ENCODE results near the gene PDE11A.

The PDE11A gene

DNA sequence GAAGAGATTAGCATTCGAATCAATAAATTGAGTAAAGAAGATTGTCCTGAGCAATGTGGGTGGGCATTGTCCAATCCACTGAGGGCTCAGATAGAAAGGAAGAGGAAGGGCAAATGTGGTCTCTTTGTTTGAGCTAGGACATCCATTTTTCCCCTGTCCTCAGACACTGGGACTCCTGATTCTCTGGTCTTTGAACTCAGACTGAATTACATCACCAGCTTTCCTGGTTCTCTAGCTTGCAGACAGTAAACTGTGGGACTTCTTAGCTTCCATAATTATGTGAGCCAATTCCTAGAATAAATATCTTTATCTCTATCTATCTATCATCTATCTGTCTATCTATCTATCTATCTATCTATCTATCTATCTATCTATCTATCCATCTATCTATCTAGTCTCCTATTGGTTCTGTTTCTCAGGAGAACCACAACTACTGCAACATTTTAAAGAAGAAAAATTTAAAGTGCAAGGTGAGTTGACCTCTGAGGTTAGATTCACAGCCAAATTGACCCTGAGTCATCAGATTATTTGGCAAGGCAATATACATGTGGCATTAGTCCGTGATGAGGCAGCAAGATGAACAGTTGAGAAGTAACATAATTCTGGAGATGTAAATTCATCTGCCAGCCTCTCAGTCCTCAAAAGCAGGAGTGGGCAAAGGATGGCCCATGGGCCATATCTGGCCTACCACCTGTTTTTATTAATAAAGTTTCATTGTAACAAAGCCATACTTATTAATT is 191.4 kb downstream of the PDE11A start:
- H3K36me3 ChIP-seq (ENCODE audit: control insufficient read depth, insufficient read depth, low read length): no peaks in the 10 kb centered on the region
- no peak overlapping the region for H3K4me2 ChIP-seq (ENCODE audit: low read length)
- H3K27ac ChIP-seq: no peak overlapping the region
- TF ChIP-seq, protein P1, sequence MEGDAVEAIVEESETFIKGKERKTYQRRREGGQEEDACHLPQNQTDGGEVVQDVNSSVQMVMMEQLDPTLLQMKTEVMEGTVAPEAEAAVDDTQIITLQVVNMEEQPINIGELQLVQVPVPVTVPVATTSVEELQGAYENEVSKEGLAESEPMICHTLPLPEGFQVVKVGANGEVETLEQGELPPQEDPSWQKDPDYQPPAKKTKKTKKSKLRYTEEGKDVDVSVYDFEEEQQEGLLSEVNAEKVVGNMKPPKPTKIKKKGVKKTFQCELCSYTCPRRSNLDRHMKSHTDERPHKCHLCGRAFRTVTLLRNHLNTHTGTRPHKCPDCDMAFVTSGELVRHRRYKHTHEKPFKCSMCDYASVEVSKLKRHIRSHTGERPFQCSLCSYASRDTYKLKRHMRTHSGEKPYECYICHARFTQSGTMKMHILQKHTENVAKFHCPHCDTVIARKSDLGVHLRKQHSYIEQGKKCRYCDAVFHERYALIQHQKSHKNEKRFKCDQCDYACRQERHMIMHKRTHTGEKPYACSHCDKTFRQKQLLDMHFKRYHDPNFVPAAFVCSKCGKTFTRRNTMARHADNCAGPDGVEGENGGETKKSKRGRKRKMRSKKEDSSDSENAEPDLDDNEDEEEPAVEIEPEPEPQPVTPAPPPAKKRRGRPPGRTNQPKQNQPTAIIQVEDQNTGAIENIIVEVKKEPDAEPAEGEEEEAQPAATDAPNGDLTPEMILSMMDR (IDR thresholded peaks at IDR 0.05): no peak
- no peaks in the 10 kb centered on the region for H3K27me3 ChIP-seq (ENCODE audit: control insufficient read depth, insufficient read depth, low read length)
- H2AFZ ChIP-seq: no peak overlapping the region
- no peak overlapping the region for H3K4me3 ChIP-seq (ENCODE audit: low read depth, low read length)
- H3K9ac ChIP-seq: no peak overlapping the region
- no peaks in the 10 kb centered on the region for H3K9me3 ChIP-seq (ENCODE audit: control insufficient read depth, low read length)
- H3K79me2 ChIP-seq: peaks cover 3% of the 10 kb centered on the region
- peaks cover 29% of the 10 kb centered on the region for H3K4me1 ChIP-seq

DNA sequence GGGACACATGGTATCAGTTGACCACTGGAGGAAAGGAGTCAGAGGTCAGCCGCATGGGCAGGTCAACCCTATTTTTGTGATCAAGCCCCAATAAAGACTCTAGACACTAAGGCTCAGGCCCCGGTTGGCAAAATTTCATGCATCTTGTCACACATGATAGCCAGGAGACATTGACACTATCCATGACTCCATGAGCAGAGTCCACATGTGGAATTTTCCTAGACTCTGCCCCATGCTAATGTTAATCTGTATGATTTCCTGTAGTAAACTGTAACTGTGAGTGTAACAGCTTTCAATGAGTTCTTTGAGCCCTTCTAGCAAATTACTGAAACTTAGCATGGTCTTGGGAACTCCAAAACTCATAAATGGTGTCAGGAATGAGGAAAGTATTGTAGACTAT is 192.3 kb downstream of the PDE11A start:
- peaks cover 23% of the 10 kb centered on the region for H3K4me1 ChIP-seq
- TF ChIP-seq, protein P1 (IDR thresholded peaks at IDR 0.05): no peak
- no peak overlapping the region for H2AFZ ChIP-seq
- H3K36me3 ChIP-seq (ENCODE audit: control insufficient read depth, insufficient read depth, low read length): no peaks in the 10 kb centered on the region
- H3K4me2 ChIP-seq (ENCODE audit: low read length): no peak overlapping the region
- H3K79me2 ChIP-seq: peaks cover 3% of the 10 kb centered on the region
- no peak overlapping the region for H3K27ac ChIP-seq
- no peak overlapping the region for H3K4me3 ChIP-seq (ENCODE audit: low read depth, low read length)
- H3K9me3 ChIP-seq (ENCODE audit: control insufficient read depth, low read length): no peaks in the 10 kb centered on the region
- H3K9ac ChIP-seq: no peak overlapping the region
- H3K27me3 ChIP-seq (ENCODE audit: control insufficient read depth, insufficient read depth, low read length): no peaks in the 10 kb centered on the region

DNA sequence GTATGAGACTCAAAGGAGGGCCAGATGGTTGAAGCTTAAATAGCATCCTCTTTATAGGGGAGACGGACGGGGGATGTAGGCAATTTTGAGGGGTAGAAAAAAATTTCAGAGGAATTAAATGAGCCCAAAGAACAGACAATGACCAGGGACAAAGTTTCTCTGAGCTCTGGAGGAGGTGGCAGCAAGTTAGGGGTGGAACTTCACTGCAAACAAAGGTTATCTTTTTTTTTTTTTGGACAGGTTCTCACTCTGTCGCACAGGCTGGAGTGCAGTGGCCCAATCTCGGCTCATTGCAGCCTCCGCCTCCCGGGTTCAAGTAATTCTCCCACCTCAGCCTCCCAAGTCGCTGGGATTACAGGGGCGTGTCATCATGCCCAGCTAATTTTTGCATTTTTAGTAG is 195.6 kb downstream of the PDE11A start:
- Histone ChIP-seq H3K4me2 (ENCODE audit: low read length) (no peak overlapping the region), H3K4me1 (peaks cover 23% of the 10 kb centered on the region), H3K9me3 (ENCODE audit: control insufficient read depth, low read length) (no peaks in the 10 kb centered on the region), H3K27me3 (ENCODE audit: control insufficient read depth, insufficient read depth, low read length) (no peaks in the 10 kb centered on the region), H3K9ac (no peak overlapping the region), H3K27ac (no peak overlapping the region), H3K36me3 (ENCODE audit: control insufficient read depth, insufficient read depth, low read length) (no peaks in the 10 kb centered on the region), H2AFZ (no peak overlapping the region), H3K79me2 (peaks cover 3% of the 10 kb centered on the region), H3K4me3 (ENCODE audit: low read depth, low read length) (no peak overlapping the region)
- TF ChIP-seq, protein P1 (IDR thresholded peaks at IDR 0.05): no peak

DNA sequence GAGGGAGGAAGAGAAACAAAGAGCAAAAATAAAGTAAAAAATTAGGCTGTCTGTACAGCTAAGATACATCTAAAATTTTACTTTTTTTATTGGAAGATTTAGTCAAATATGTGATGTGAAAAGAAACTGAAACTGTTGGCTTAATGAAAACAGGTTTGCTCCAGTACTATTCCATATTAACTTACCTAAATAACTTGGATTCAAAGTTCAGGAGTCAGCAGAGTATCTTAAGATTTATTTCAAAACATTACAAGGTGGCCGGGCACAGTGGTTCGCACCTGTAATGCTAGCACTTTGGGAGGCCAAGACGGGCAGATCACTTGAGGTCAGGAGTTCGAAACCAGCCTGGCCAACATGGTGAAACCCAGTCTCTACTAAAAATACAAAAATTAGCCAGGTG is 197.9 kb downstream of the PDE11A start:
- TF ChIP-seq, protein P1 (IDR thresholded peaks at IDR 0.05): no peak

DNA sequence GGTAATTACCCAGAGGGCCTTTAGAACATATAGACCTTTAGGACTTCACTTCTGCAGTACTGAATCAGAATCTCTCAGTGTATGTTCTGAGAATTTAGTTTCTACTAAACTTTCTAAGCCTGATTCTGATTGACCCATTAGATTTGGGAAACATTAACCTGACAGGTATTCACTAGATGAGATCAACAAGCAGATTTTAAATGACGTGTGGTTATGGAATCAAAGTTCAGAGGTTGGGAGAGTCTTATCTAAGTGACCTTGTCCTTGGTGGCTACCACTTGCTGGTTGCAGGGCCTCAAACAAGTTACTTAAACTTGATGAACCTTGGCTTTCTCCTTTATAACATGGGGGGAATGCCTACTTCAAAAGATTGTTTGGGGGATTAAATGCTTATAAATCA is 198.7 kb downstream of the PDE11A start:
- no peaks in the 10 kb centered on the region for H3K36me3 ChIP-seq (ENCODE audit: control insufficient read depth, insufficient read depth, low read length)
- H3K9ac ChIP-seq: no peak overlapping the region
- TF ChIP-seq, protein P1 (IDR thresholded peaks at IDR 0.05): no peak
- H3K4me1 ChIP-seq: peaks cover 15% of the 10 kb centered on the region
- no peak overlapping the region for H2AFZ ChIP-seq
- H3K27ac ChIP-seq: no peak overlapping the region
- peaks cover 3% of the 10 kb centered on the region for H3K79me2 ChIP-seq
- no peaks in the 10 kb centered on the region for H3K9me3 ChIP-seq (ENCODE audit: control insufficient read depth, low read length)
- H3K4me2 ChIP-seq (ENCODE audit: low read length): no peak overlapping the region
- H3K4me3 ChIP-seq (ENCODE audit: low read depth, low read length): no peak overlapping the region
- no peaks in the 10 kb centered on the region for H3K27me3 ChIP-seq (ENCODE audit: control insufficient read depth, insufficient read depth, low read length)

More for the DNA sequence above, 197.9 kb downstream of the PDE11A start:
- Histone ChIP-seq H3K4me2 (ENCODE audit: low read length) (no peak overlapping the region), H3K9me3 (ENCODE audit: control insufficient read depth, low read length) (no peaks in the 10 kb centered on the region), H3K79me2 (peaks cover 3% of the 10 kb centered on the region), H3K27me3 (ENCODE audit: control insufficient read depth, insufficient read depth, low read length) (no peaks in the 10 kb centered on the region), H3K9ac (no peak overlapping the region), H3K4me1 (peaks cover 10% of the 10 kb centered on the region), H3K4me3 (ENCODE audit: low read depth, low read length) (no peak overlapping the region), H2AFZ (no peak overlapping the region), H3K36me3 (ENCODE audit: control insufficient read depth, insufficient read depth, low read length) (no peaks in the 10 kb centered on the region), H3K27ac (no peak overlapping the region)

All from parathyroid adenoma (tissue), 2 donors.